ENCODE measurements around the gene TMEM59.
"Not testable (repeated sequence)": the region's sequence is repeated elsewhere in the genome, so short reads cannot be mapped to it uniquely, and the experiment has no call there.

Gene TMEM59

GRCh38 chr1:54012008-54012325, 41.0 kb downstream of the TMEM59 start:
- no peak for DNase-seq (ENCODE audit: low read depth)

GRCh38 chr1:54011316-54012007, 41.5 kb downstream of the TMEM59 start:
- DNase-seq (ENCODE audit: low read depth) = no peak

- no peak for DNase-seq (ENCODE audit: low read depth)
Measured at GRCh38 chr1:54010415-54011117, 42.4 kb downstream of the TMEM59 start.

- no peak for DNase-seq (ENCODE audit: low read depth)
Measured at GRCh38 chr1:54009406-54009805, 43.6 kb downstream of the TMEM59 start.

GRCh38 chr1:54008876-54009275, 44.1 kb downstream of the TMEM59 start:
- DNase-seq (ENCODE audit: low read depth) = no peak

GRCh38 chr1:54007613-54008012, 45.4 kb downstream of the TMEM59 start:
- no peak for DNase-seq (ENCODE audit: low read depth)

- no peak for DNase-seq (ENCODE audit: low read depth)
Measured at GRCh38 chr1:54006508-54006907, 46.5 kb downstream of the TMEM59 start.

GRCh38 chr1:54004481-54005049, 48.4 kb downstream of the TMEM59 start:
- DNase-seq (ENCODE audit: low read depth) = no peak

GRCh38 chr1:54003750-54004480, 49.1 kb downstream of the TMEM59 start:
- not testable (repeated sequence) for DNase-seq (ENCODE audit: low read depth)

- no peak for DNase-seq (ENCODE audit: low read depth)
Measured at GRCh38 chr1:54003249-54003646, 49.8 kb downstream of the TMEM59 start.

- DNase-seq (ENCODE audit: low read depth) = no peak
Measured at GRCh38 chr1:54002544-54003248, 50.3 kb downstream of the TMEM59 start.

GRCh38 chr1:54001591-54001990, 51.4 kb downstream of the TMEM59 start:
- no peak for DNase-seq (ENCODE audit: low read depth)

- no peak for DNase-seq (ENCODE audit: low read depth)
Measured at GRCh38 chr1:53999920-54000319, 53.1 kb downstream of the TMEM59 start.

GRCh38 chr1:53998223-53998622, 54.8 kb downstream of the TMEM59 start:
- DNase-seq (ENCODE audit: low read depth) = no peak

GRCh38 chr1:53995683-53996082, 57.3 kb downstream of the TMEM59 start:
- DNase-seq (ENCODE audit: low read depth) = no peak

GRCh38 chr1:53994516-53994915, 58.5 kb downstream of the TMEM59 start:
- DNase-seq (ENCODE audit: low read depth) = not testable (repeated sequence)

- DNase-seq (ENCODE audit: low read depth) = no peak
Measured at GRCh38 chr1:53992085-53992874, 60.7 kb downstream of the TMEM59 start.

- DNase-seq (ENCODE audit: low read depth) = no peak
Measured at GRCh38 chr1:53987880-53988279, 65.1 kb downstream of the TMEM59 start.

GRCh38 chr1:53986458-53986857, 66.5 kb downstream of the TMEM59 start:
- no peak for DNase-seq (ENCODE audit: low read depth)

GRCh38 chr1:53984726-53985125, 68.3 kb downstream of the TMEM59 start:
- DNase-seq (ENCODE audit: low read depth) = no peak

GRCh38 chr1:53982763-53983104, 70.3 kb downstream of the TMEM59 start:
- DNase-seq (ENCODE audit: low read depth) = no peak
